ENCODE results near the gene PHLPP2.

The PHLPP2 gene

GRCh38 chr16:71666264-71666663 lies 58.2 kb downstream of the PHLPP2 start:
- H3K27ac Mint-ChIP-seq, result no peak overlapping the region
- ATAC-seq (no peak), DNase-seq (ENCODE audit: low spot score in 2 of 2) (no peak)
- H3K4me1 Mint-ChIP-seq, result no peaks in the 10 kb centered on the region
- H3K9me3 Mint-ChIP-seq, result no peaks in the 10 kb centered on the region
- no peak overlapping the region for H3K4me3 Mint-ChIP-seq
- peaks cover 88% of the 10 kb centered on the region for H3K36me3 Mint-ChIP-seq

- no peak overlapping the region for H3K4me3 Mint-ChIP-seq
- peaks cover 74% of the 10 kb centered on the region for H3K36me3 Mint-ChIP-seq
- no peaks in the 10 kb centered on the region for H3K4me1 Mint-ChIP-seq
- no peaks in the 10 kb centered on the region for H3K9me3 Mint-ChIP-seq
- DNase-seq (ENCODE audit: low spot score in 2 of 2) (no peak), ATAC-seq (no peak)
- H3K27ac Mint-ChIP-seq, result no peak overlapping the region
Observed at GRCh38 chr16:71659471-71659870, 65.0 kb downstream of the PHLPP2 start.

GRCh38 chr16:71658771-71659170 lies 65.7 kb downstream of the PHLPP2 start:
- no peak overlapping the region for H3K27ac Mint-ChIP-seq
- H3K4me1 Mint-ChIP-seq, result no peaks in the 10 kb centered on the region
- no peak overlapping the region for H3K4me3 Mint-ChIP-seq
- H3K36me3 Mint-ChIP-seq, result peaks cover 73% of the 10 kb centered on the region
- ATAC-seq, result no peak
- H3K9me3 Mint-ChIP-seq, result no peaks in the 10 kb centered on the region
- DNase-seq (ENCODE audit: low spot score in 2 of 2), result no peak

- Mint-ChIP-seq H3K27ac (no peak overlapping the region), H3K4me1 (no peaks in the 10 kb centered on the region), H3K9me3 (no peaks in the 10 kb centered on the region), H3K36me3 (peaks cover 43% of the 10 kb centered on the region), H3K4me3 (no peak overlapping the region)
- DNase-seq (ENCODE audit: low spot score in 2 of 2), result no peak
- ATAC-seq, result no peak
Observed at GRCh38 chr16:71649704-71650103, 74.8 kb downstream of the PHLPP2 start.

GRCh38 chr16:71648921-71649320 lies 75.6 kb downstream of the PHLPP2 start:
- DNase-seq (ENCODE audit: low spot score in 2 of 2), result no peak

GRCh38 chr16:71648162-71648561 lies 76.3 kb downstream of the PHLPP2 start:
- Mint-ChIP-seq H3K4me3 (no peak overlapping the region), H3K4me1 (no peaks in the 10 kb centered on the region), H3K9me3 (no peaks in the 10 kb centered on the region), H3K27ac (no peak overlapping the region), H3K36me3 (peaks cover 28% of the 10 kb centered on the region)
- no peak for ATAC-seq
- DNase-seq (ENCODE audit: low spot score in 2 of 2), result no peak

More at GRCh38 chr16:71648921-71649320, 75.6 kb downstream of the PHLPP2 start:
- Mint-ChIP-seq H3K27ac (peak overlapping the region; percentile 40), H3K9me3 (no peaks in the 10 kb centered on the region), H3K36me3 (peaks cover 35% of the 10 kb centered on the region), H3K4me3 (no peak overlapping the region), H3K4me1 (no peaks in the 10 kb centered on the region)
- ATAC-seq, result no peak

GRCh38 chr16:71647391-71647790 lies 77.1 kb downstream of the PHLPP2 start:
- Mint-ChIP-seq H3K4me1 (no peaks in the 10 kb centered on the region), H3K9me3 (no peaks in the 10 kb centered on the region), H3K4me3 (no peak overlapping the region), H3K27ac (no peak overlapping the region), H3K36me3 (peaks cover 20% of the 10 kb centered on the region)
- no peak for DNase-seq (ENCODE audit: low spot score in 2 of 2)
- no peak for ATAC-seq

- DNase-seq (ENCODE audit: low spot score in 2 of 2) (no peak), ATAC-seq (peak; percentile 37)
- Mint-ChIP-seq H3K36me3 (peaks cover 9% of the 10 kb centered on the region), H3K4me3 (no peak overlapping the region), H3K4me1 (no peaks in the 10 kb centered on the region), H3K9me3 (no peaks in the 10 kb centered on the region), H3K27ac (no peak overlapping the region)
Observed at GRCh38 chr16:71645450-71645849, 79.1 kb downstream of the PHLPP2 start.

- no peak for DNase-seq (ENCODE audit: low spot score in 2 of 2)
- Mint-ChIP-seq H3K4me3 (no peak overlapping the region), H3K27ac (no peak overlapping the region), H3K9me3 (no peaks in the 10 kb centered on the region), H3K4me1 (no peaks in the 10 kb centered on the region), H3K36me3 (no peaks in the 10 kb centered on the region)
- no peak for ATAC-seq
Observed at GRCh38 chr16:71637398-71637797, 87.1 kb downstream of the PHLPP2 start.

- no peak overlapping the region for H3K4me3 Mint-ChIP-seq
- no peak overlapping the region for H3K27ac Mint-ChIP-seq
- ATAC-seq (no peak), DNase-seq (ENCODE audit: low spot score in 2 of 2) (no peak)
- no peaks in the 10 kb centered on the region for H3K36me3 Mint-ChIP-seq
- no peaks in the 10 kb centered on the region for H3K4me1 Mint-ChIP-seq
- no peaks in the 10 kb centered on the region for H3K9me3 Mint-ChIP-seq
Observed at GRCh38 chr16:71635632-71636031, 88.9 kb downstream of the PHLPP2 start.

GRCh38 chr16:71631776-71632175 lies 92.7 kb downstream of the PHLPP2 start:
- ATAC-seq (no peak), DNase-seq (ENCODE audit: low spot score in 2 of 2) (no peak)
- Mint-ChIP-seq H3K27ac (no peak overlapping the region), H3K36me3 (no peaks in the 10 kb centered on the region), H3K9me3 (no peaks in the 10 kb centered on the region), H3K4me1 (no peaks in the 10 kb centered on the region), H3K4me3 (no peak overlapping the region)

- Mint-ChIP-seq H3K36me3 (no peaks in the 10 kb centered on the region), H3K9me3 (no peaks in the 10 kb centered on the region), H3K27ac (no peak overlapping the region), H3K4me3 (no peak overlapping the region), H3K4me1 (no peaks in the 10 kb centered on the region)
- DNase-seq (ENCODE audit: low spot score in 2 of 2), result no peak
- ATAC-seq, result no peak
Observed at GRCh38 chr16:71630808-71631207, 93.7 kb downstream of the PHLPP2 start.

GRCh38 chr16:71629278-71630016 lies 95.1 kb downstream of the PHLPP2 start:
- H3K36me3 Mint-ChIP-seq, result no peaks in the 10 kb centered on the region
- ATAC-seq, result no peak
- no peaks in the 10 kb centered on the region for H3K4me1 Mint-ChIP-seq
- no peaks in the 10 kb centered on the region for H3K9me3 Mint-ChIP-seq
- DNase-seq (ENCODE audit: low spot score in 2 of 2), result no peak
- no peak overlapping the region for H3K4me3 Mint-ChIP-seq
- no peak overlapping the region for H3K27ac Mint-ChIP-seq

- Mint-ChIP-seq H3K4me3 (no peak overlapping the region), H3K36me3 (no peaks in the 10 kb centered on the region), H3K9me3 (no peaks in the 10 kb centered on the region), H3K27ac (no peak overlapping the region), H3K4me1 (no peaks in the 10 kb centered on the region)
- ATAC-seq, result no peak
- DNase-seq (ENCODE audit: low spot score in 2 of 2), result no peak
Observed at GRCh38 chr16:71628810-71629209, 95.7 kb downstream of the PHLPP2 start.

GRCh38 chr16:71627731-71628181 lies 96.7 kb downstream of the PHLPP2 start:
- Mint-ChIP-seq H3K4me3 (no peak overlapping the region), H3K9me3 (no peaks in the 10 kb centered on the region), H3K27ac (no peak overlapping the region), H3K36me3 (no peaks in the 10 kb centered on the region), H3K4me1 (no peaks in the 10 kb centered on the region)
- DNase-seq (ENCODE audit: low spot score in 2 of 2) (no peak), ATAC-seq (no peak)

GRCh38 chr16:71626858-71627213 lies 97.7 kb downstream of the PHLPP2 start:
- Mint-ChIP-seq H3K36me3 (no peaks in the 10 kb centered on the region), H3K27ac (no peak overlapping the region), H3K4me3 (no peak overlapping the region), H3K9me3 (no peaks in the 10 kb centered on the region), H3K4me1 (no peaks in the 10 kb centered on the region)
- DNase-seq (ENCODE audit: low spot score in 2 of 2) (no peak), ATAC-seq (no peak)

All from stimulated activated effector memory CD8-positive, alpha-beta T cell treated with anti-CD3 and anti-CD28 coated beads, Interleukin-12 subunit alpha, Interleukin-12 subunit beta, amount 100 ng/mL, for 72 hours (primary cell).